Measurements from ENCODE around the gene TEKT5. TPM values are rescaled to one million over a fixed set of nuclear protein-coding genes. Genes with fewer than 3 reads are reported as not detected.
A peak's percentile ranks its signal among the peaks of the same experiment; 100 is the strongest.

Gene TEKT5
- total RNA-seq, 1 experiment from 2014 or later, result not detected

DNA sequence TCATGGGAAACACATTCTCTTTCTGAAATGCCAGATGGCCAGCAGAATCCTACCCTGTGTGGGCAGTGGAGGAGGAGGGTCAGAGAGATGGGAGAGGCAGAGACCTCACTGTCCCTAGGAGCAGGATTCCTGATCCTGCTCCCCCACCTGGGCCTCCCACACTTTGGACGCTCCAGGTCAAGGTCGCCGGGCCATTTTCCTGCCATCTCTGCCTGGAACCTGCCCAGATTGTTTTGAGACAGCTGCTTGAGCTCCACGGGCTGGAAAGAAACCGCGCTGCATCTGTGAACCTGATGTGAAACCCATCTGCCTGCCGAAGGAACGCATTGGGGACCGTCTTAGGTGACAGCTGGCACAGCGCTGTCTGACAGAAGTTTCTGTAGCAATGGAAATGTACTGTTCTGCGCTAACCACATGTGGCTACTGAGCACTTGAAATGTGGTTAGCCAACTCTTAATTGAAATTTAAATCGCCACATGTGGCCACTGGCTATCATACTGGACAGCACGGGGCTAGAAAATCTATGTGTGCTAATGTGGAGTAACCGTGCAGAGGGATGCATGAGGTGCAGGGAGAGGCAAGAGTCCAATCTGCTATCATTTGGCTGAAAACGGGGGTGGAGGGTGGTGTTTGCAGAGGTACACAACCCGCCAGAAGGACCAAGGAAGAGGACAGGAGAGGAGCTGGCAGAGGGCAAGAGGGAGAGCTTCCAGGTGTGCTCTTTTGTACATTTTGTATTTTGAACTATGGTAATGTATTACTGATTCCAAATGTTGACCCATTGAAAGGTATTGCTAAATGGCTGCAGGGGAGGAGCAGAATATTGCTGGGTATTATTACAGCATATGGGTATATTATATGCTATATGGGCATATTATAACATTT is 33.5 kb upstream of the TEKT5 start:
- no peak overlapping the region for H3K4me3 ChIP-seq
- DNase-seq, result no peak
- H3K36me3 ChIP-seq (ENCODE audit: low read depth), result no peaks in the 10 kb centered on the region
- no peak overlapping the region for H3K27ac ChIP-seq
- ChIA-PET POLR2A (ENCODE audit: unreplicated experiment) (no interaction called here), CTCF (no interaction called here)
- no peaks in the 10 kb centered on the region for H3F3A ChIP-seq (ENCODE audit: insufficient read depth, low read depth)
- no peaks in the 10 kb centered on the region for H3K9me3 ChIP-seq (ENCODE audit: insufficient read depth, low read depth)
- TF ChIP-seq, protein P1, sequence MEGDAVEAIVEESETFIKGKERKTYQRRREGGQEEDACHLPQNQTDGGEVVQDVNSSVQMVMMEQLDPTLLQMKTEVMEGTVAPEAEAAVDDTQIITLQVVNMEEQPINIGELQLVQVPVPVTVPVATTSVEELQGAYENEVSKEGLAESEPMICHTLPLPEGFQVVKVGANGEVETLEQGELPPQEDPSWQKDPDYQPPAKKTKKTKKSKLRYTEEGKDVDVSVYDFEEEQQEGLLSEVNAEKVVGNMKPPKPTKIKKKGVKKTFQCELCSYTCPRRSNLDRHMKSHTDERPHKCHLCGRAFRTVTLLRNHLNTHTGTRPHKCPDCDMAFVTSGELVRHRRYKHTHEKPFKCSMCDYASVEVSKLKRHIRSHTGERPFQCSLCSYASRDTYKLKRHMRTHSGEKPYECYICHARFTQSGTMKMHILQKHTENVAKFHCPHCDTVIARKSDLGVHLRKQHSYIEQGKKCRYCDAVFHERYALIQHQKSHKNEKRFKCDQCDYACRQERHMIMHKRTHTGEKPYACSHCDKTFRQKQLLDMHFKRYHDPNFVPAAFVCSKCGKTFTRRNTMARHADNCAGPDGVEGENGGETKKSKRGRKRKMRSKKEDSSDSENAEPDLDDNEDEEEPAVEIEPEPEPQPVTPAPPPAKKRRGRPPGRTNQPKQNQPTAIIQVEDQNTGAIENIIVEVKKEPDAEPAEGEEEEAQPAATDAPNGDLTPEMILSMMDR (conservative IDR thresholded peaks at IDR 0.05), result no peak
- TF ChIP-seq EZH2 (IDR thresholded peaks at IDR 0.05; ENCODE audit: low read depth), result no peak
- no peak overlapping the region for H3K4me2 ChIP-seq
- peaks cover 18% of the 10 kb centered on the region for H3K4me1 ChIP-seq (replicated peaks; ENCODE audit: insufficient read depth)
- no peaks in the 10 kb centered on the region for H3K79me2 ChIP-seq (ENCODE audit: low read depth)
- intact Hi-C loops (cut with micrococcal nuclease; ENCODE audit: unreplicated experiment), result loop anchor here (2.0 kb wide), 1 partner anchor 149 kb away; no protein-coding TSS in a partner anchor
- no peak overlapping the region for H2AFZ ChIP-seq
- H3K27me3 ChIP-seq (ENCODE audit: insufficient read depth, low read depth), result no peaks in the 10 kb centered on the region
- BruUV-seq (replicated peaks), result no TSS peak
- no peaks in the 10 kb centered on the region for H4K20me1 ChIP-seq (ENCODE audit: insufficient read depth)
- no peaks in the 10 kb centered on the region for H3K9me2 ChIP-seq (ENCODE audit: insufficient read depth)

- CTCF ChIA-PET, result no interaction called here
- Histone ChIP-seq H4K20me1 (ENCODE audit: insufficient read depth) (no peaks in the 10 kb centered on the region), H3K4me2 (no peak overlapping the region), H3K4me3 (no peak overlapping the region), H3K27ac (no peak overlapping the region), H3K36me3 (ENCODE audit: low read depth) (no peaks in the 10 kb centered on the region), H3F3A (ENCODE audit: insufficient read depth, low read depth) (no peaks in the 10 kb centered on the region), H3K9me2 (ENCODE audit: insufficient read depth) (no peaks in the 10 kb centered on the region), H3K9me3 (ENCODE audit: insufficient read depth, low read depth) (no peaks in the 10 kb centered on the region), H2AFZ (0 out of 2 replicates have a peak overlapping the region, but pooled peaks have one; percentile 6), H3K79me2 (ENCODE audit: low read depth) (no peaks in the 10 kb centered on the region), H3K4me1 (replicated peaks; ENCODE audit: insufficient read depth) (no peaks in the 10 kb centered on the region; the same call in 1 of the 2 replicates), H3K27me3 (ENCODE audit: insufficient read depth, low read depth) (no peaks in the 10 kb centered on the region)
- no peak for DNase-seq
- TF ChIP-seq, protein P1 (conservative IDR thresholded peaks at IDR 0.05), result no peak
- no peak for TF ChIP-seq EZH2 (IDR thresholded peaks at IDR 0.05; ENCODE audit: low read depth)
- POLR2A ChIA-PET (ENCODE audit: unreplicated experiment), result no interaction called here
- no TSS peak for BruUV-seq (replicated peaks)
- intact Hi-C loops (cut with micrococcal nuclease; ENCODE audit: unreplicated experiment), result no loop called here
Observed at GRCh38 chr16:10708969-10709368, 14.2 kb upstream of the TEKT5 start.

DNA sequence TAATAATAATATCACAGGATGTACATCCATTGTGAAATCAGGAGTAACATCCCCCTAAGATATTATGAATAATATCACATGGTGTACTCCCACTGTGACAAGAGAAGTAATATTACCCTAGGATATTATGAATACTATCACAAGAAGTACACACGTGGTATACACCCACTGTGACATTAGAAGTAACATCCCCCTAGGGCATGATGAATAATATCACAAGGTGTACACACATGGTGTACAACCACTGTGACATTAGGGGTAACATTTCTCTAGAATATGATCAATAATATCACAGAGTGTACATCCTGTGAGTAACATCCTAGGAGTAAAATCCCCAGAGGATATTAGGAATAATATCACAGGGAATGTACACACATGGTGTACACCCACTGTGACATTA is 5.0 kb upstream of the TEKT5 start:
- H2AFZ ChIP-seq, result no peak overlapping the region
- no peak overlapping the region for H3K4me3 ChIP-seq
- no peaks in the 10 kb centered on the region for H3F3A ChIP-seq (ENCODE audit: insufficient read depth, low read depth)
- no peaks in the 10 kb centered on the region for H3K9me3 ChIP-seq (ENCODE audit: insufficient read depth, low read depth)
- ChIA-PET CTCF (no interaction called here), POLR2A (ENCODE audit: unreplicated experiment) (no interaction called here)
- H4K20me1 ChIP-seq (ENCODE audit: insufficient read depth), result no peaks in the 10 kb centered on the region
- H3K27ac ChIP-seq, result no peak overlapping the region
- intact Hi-C loops (cut with micrococcal nuclease; ENCODE audit: unreplicated experiment), result no loop called here
- no peaks in the 10 kb centered on the region for H3K36me3 ChIP-seq (ENCODE audit: low read depth)
- H3K9me2 ChIP-seq (ENCODE audit: insufficient read depth), result no peaks in the 10 kb centered on the region
- H3K4me2 ChIP-seq, result no peak overlapping the region
- H3K27me3 ChIP-seq (ENCODE audit: insufficient read depth, low read depth), result no peaks in the 10 kb centered on the region
- H3K79me2 ChIP-seq (ENCODE audit: low read depth), result no peaks in the 10 kb centered on the region
- BruUV-seq (replicated peaks), result no TSS peak
- no peak for DNase-seq
- no peak for TF ChIP-seq EZH2 (IDR thresholded peaks at IDR 0.05; ENCODE audit: low read depth)
- TF ChIP-seq, protein P1 (conservative IDR thresholded peaks at IDR 0.05), result no peak
- no peaks in the 10 kb centered on the region for H3K4me1 ChIP-seq (replicated peaks; ENCODE audit: insufficient read depth)

Measured in PC-9 (cell line).